HG03039 (cell line): Measurements from ENCODE around the gene SEC23B.
"Not testable (repeated sequence)": the region's sequence is repeated elsewhere in the genome, so short reads cannot be mapped to it uniquely, and the experiment has no call there.

ENCODE experiments used
- ATAC-seq: cut with Tn5 transposase; IDR thresholded peaks from one replicate; pipeline ENCODE4 v1.9.1; 2021; ENCODE audit warnings: mild to moderate bottlenecking, moderate library complexity; ENCODE audit not compliant: unreplicated experiment

SEC23B gene

GRCh38 chr20:18507218-18508191 lies at the start of gene SEC23B:
TSS of gene SEC23B (plus strand) at chr20:18507940. CDS start at chr20:18510836, 2,896 bp downstream.
- ATAC-seq: peak; percentile 91

GRCh38 chr20:18465536-18466200 lies 42.1 kb upstream of the SEC23B start:
- no peak for ATAC-seq

- ATAC-seq: peak; percentile 28
These were observed 41.2 kb upstream of the SEC23B start for GRCh38 chr20:18466574-18466893.

- peak; percentile 99 for ATAC-seq
These were observed 40.6 kb upstream of the SEC23B start, which contains the start of the genes DZANK1 and POLR3F for GRCh38 chr20:18466894-18467730. TSS of gene DZANK1 (minus strand) at chr20:18467030. CDS start at chr20:18465358, 1,672 bp downstream. TSS of gene POLR3F (plus strand) at chr20:18467390. CDS start at chr20:18467507, 117 bp downstream.

GRCh38 chr20:18477218-18477617 lies 30.5 kb upstream of the SEC23B start:
- no peak for ATAC-seq

- ATAC-seq: no peak
These were observed 29.9 kb upstream of the SEC23B start for GRCh38 chr20:18477821-18478220.

GRCh38 chr20:18481596-18481995 lies 26.1 kb upstream of the SEC23B start:
- ATAC-seq: no peak

GRCh38 chr20:18488301-18488700 lies 19.4 kb upstream of the SEC23B start:
- ATAC-seq: no peak

GRCh38 chr20:18496042-18496441 lies 11.7 kb upstream of the SEC23B start:
- ATAC-seq: no peak

- peak; percentile 95 for ATAC-seq
These were observed 10.8 kb upstream of the SEC23B start, which contains the start of gene RBBP9 for GRCh38 chr20:18496740-18497592. TSS of gene RBBP9 (minus strand) at chr20:18497225. CDS start at chr20:18497167, 58 bp downstream.

- ATAC-seq: no peak
These were observed 10.1 kb upstream of the SEC23B start for GRCh38 chr20:18497603-18498002.

- not testable (repeated sequence) for ATAC-seq
These were observed 6.1 kb upstream of the SEC23B start for GRCh38 chr20:18501672-18502071.

- no peak for ATAC-seq
These were observed 3.2 kb upstream of the SEC23B start for GRCh38 chr20:18504479-18505060.

- ATAC-seq: no peak
These were observed 996 bp upstream of the SEC23B start for GRCh38 chr20:18506744-18507143.

GRCh38 chr20:18511571-18511970 lies 3.8 kb downstream of the SEC23B start:
- ATAC-seq: no peak

- ATAC-seq: no peak
These were observed 5.5 kb downstream of the SEC23B start for GRCh38 chr20:18513208-18513607.

- no peak for ATAC-seq
These were observed 6.4 kb downstream of the SEC23B start for GRCh38 chr20:18514127-18514526.

GRCh38 chr20:18515973-18516372 lies 8.2 kb downstream of the SEC23B start:
- no peak for ATAC-seq

GRCh38 chr20:18522066-18522465 lies 14.3 kb downstream of the SEC23B start:
- ATAC-seq: not testable (repeated sequence)
